C4-2B (cell line): ENCODE results near the gene CAB39.

Source experiments
- CTCF ChIP-seq: fragments of 450-650 bp; conservative IDR thresholded peaks from 2 replicates; pipeline ENCODE4 v1.5.1; 2017; ENCODE audit warnings: mild to moderate bottlenecking
- ZFX ChIP-seq: fragments of 450-650 bp; IDR thresholded peaks from 2 replicates; pipeline ENCODE4 v1.6.1; 2017

DNA sequence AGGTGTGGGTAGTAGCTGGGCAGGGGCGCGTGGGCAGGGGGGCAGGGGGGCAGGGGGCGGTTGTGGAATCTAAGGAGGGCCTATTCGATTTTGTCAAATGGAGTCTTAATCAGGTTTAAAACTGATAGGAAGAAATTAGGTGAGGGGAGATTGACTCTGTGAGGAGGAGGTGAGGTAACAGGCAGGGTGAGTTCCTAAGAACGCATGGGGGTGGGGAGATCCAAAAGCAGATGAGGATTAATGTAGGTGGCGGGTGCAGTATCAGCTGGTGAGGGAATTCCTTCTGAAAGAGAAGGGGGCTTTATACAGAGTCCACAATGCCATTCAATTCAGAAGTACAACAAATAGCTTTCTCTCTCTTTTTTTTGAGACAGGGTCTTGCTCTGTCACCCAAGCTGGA, 72.7 kb downstream of the CAB39 start:
- no peak for TF ChIP-seq CTCF
- no peak for TF ChIP-seq ZFX
